ENCODE measurements around the gene APLP2.

DNA sequence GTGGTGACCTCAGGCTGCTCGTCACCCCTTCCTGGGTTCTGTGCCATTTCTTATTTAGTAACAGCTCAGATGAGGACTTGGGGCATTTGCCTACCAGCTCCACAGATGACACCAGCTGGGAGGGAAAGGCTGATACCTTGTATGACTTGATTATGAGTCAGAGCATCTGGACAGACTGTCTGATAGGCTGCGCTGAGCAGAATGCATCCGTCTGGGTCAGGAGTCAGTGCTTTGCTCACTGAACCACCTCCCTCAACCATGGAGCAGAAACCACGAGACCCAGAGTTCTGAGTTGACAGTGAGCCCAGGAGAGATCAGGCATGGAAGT is 96.7 kb downstream of the APLP2 start:
- TF ChIP-seq, protein P1, sequence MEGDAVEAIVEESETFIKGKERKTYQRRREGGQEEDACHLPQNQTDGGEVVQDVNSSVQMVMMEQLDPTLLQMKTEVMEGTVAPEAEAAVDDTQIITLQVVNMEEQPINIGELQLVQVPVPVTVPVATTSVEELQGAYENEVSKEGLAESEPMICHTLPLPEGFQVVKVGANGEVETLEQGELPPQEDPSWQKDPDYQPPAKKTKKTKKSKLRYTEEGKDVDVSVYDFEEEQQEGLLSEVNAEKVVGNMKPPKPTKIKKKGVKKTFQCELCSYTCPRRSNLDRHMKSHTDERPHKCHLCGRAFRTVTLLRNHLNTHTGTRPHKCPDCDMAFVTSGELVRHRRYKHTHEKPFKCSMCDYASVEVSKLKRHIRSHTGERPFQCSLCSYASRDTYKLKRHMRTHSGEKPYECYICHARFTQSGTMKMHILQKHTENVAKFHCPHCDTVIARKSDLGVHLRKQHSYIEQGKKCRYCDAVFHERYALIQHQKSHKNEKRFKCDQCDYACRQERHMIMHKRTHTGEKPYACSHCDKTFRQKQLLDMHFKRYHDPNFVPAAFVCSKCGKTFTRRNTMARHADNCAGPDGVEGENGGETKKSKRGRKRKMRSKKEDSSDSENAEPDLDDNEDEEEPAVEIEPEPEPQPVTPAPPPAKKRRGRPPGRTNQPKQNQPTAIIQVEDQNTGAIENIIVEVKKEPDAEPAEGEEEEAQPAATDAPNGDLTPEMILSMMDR (IDR thresholded peaks at IDR 0.05), result no peak
- TF ChIP-seq POLR2A (IDR thresholded peaks at IDR 0.05) (no peak), EP300 (IDR thresholded peaks at IDR 0.05) (no peak), POLR2AphosphoS5 (IDR thresholded peaks at IDR 0.05) (peak in 1 of 3 donors; percentile 24)
